ELF-1 (cell line): ENCODE data around the gene TRIM46.
A peak's percentile ranks its signal among the peaks of the same experiment; 100 is the strongest.
"Not testable (repeated sequence)": the region's sequence is repeated elsewhere in the genome, so short reads cannot be mapped to it uniquely, and the experiment has no call there.

Experiments
- DNase-seq: peaks from one replicate; pipeline ENCODE4 v3.0.0-alpha.2; 2016; ENCODE audit warnings: low read depth, low spot score

Gene TRIM46

DNA sequence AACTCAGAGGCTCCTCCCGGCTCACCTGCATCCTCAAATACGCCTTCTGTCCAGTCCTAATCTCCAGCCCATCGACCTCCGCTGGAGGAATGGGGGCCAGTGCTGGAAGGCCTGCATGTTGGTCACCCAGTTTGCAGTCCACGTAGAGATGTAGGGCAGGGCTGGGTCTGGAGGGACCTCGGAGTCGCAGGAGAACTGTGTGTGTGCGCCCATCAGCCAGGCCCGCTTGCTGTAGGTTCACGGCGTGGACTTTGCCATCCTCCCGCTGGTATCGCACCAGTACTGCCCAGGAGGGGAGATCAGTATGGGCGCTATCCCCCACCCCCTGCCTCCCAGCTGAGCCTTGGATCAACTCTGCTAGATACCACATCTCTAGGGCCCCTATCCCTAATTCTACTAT lies 31.4 kb downstream of the TRIM46 start:
- no peak for DNase-seq

DNA sequence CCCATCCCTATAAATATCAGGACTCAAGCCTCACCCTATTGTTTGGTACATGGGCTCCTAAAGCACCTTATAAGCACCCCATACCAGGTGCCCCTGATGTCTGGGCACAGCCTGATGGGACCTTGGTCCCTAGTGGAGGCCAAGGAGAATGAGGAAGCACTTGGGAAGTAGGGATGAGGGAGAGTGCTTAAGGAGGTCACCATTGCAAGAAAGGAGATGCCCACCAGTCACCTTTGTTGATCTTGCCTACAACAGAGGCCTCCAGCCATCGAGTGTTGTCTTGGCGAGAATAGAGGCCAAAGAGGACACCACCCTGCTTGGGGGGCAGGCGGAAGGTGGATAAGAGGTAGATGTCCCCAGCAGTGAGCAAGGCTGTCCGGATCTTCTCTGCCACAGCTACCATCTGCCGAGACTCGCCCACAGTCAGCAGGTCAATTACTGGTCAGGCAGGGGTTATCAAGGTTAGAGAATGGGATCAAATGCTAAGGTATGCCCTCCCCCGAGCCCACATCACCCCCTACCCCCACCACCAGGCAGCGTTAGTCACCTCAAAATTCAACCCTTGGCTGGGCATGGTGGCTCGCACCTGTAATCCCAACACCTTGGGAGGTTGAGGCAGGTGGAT lies 32.4 kb downstream of the TRIM46 start:
- no peak for DNase-seq

DNA sequence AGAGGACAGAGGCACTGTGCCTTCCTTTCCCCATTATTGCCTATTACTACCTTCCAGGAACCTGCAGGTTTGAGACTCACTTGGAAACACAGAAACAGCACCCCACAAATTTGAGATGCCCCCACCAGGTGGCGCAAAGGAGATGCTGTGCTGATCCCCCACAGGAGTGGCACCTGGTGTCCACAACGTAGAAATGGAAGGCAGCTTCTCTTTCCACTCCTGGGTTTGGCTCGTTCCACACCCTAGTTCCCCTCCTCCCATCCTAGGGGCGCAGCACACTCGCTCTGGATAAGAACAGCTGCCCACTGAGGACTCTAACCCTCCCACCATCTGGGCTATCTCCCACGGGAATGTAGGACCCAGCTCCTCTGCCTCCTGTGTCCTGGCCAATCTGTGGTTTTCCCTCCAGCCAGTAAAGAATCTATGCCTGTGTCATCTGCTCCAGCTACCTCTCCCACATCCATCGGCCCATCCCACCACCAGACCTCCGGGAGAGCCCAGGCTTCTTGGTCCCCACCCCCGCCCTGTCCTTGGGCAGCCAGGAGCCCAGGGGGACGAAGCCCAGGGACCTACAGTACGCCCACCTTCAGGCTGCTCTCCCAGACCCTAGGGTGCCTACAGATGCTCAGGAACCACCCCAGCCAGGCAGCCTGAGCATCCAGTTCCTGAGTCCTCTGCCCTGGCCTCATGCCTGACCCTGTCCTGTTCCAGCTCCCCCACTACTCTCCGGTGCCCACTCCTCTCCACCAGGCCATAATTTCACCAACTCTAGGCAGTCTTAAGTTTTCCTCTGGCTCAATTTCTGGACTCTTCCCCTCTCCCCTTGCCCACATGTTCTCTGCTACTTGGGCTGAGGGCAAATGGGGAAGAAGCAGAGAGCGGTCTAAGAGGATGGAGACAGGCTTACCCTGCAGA lies 33.5 kb downstream of the TRIM46 start:
- peak; percentile 92 for DNase-seq

- peak; percentile 73 for DNase-seq
Observed at GRCh38 chr1:155207806-155208540, 34.3 kb downstream of the TRIM46 start, which contains the start of gene THBS3. THBS3 (minus strand) TSS chr1:155207897; CDS start chr1:155207876, 21 bp downstream.

GRCh38 chr1:155208541-155209311 lies 35.1 kb downstream of the TRIM46 start, which contains the start of gene MTX1:
MTX1 (plus strand) TSS chr1:155208695; CDS start chr1:155208805, 110 bp downstream.
- DNase-seq, result peak; percentile 90

DNA sequence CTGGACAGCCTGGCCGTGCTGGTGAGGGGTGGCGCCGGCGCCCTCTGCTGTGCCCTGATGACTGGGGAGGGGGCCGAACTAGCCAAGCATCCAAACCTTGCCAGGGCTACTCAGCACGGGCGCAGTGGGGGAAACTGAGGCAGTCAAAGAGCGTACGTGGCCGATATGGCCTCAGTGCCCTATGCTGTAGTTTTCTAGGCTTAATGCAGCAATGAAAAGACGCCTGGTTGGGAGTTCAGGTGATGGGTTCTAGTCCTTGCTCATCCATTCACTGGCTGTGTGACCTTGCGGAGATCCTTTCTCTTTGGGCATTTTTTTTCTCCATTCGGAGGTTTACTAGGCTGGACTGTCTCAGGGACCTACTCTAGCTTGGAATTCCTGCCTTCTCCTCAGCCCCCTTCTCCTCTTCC lies 35.7 kb downstream of the TRIM46 start:
- DNase-seq, result no peak

GRCh38 chr1:155210314-155211104 lies 36.9 kb downstream of the TRIM46 start:
- no peak for DNase-seq

DNA sequence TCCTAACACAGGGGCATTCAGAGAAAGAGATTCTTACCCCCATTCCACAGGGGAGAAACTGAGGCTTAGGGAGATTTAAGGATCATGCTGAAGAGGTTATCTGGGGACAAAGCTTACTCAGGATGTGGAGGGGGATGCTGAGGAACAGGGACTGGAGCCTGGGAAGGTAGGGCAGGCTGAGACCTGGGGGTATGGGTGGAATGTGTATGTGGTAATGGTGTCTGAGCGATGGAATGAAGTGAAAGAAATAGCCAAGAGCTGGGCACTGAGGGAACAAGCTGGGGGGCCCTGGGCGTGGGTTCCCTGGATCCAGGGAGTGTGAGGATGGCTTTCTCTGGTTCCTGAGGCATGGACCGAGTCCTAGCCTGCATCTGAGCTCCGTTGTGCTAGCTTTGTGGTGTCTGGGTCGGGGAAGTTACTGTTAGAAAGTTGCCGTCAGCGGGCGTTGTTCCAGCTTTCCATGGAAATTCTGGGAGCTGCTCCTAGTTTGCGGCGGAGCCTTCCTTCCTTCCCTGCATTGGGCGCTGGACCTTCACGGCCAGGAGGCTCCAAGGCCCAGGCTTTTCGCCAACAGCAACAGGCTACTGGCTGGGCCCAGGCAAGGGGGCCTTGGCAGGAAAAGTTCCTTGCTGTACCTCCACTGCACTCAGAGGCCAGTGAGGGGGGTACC lies 37.9 kb downstream of the TRIM46 start:
- DNase-seq, result not testable (repeated sequence)

- DNase-seq, result not testable (repeated sequence)
Observed at GRCh38 chr1:155212051-155212440, 38.4 kb downstream of the TRIM46 start.

DNA sequence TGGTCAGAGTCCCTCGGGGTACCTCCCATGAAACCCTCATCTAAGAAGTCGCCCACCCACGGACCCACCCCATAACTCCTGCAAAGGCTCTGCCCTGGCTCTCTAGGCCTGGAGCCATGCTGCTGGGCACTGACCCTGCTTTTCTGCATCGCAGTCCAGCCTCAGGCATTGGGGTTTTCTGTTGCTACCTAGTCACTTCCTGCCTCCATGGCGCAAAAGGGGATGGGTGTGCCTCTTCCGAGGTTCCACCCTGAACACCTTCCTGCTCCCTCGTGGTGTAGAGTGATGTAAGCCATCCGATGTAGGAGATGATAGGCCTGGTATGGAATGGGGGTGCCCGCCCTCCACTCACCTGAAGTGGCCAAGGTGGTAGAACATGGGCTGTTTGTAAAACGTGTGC lies 41.1 kb downstream of the TRIM46 start:
- not testable (repeated sequence) for DNase-seq

GRCh38 chr1:155218854-155219591 lies 45.4 kb downstream of the TRIM46 start:
- DNase-seq, result peak; percentile 46

- no peak for DNase-seq
Observed at GRCh38 chr1:155219592-155220031, 46.0 kb downstream of the TRIM46 start.

- DNase-seq, result not testable (repeated sequence)
Observed at GRCh38 chr1:155220211-155220965, 46.7 kb downstream of the TRIM46 start.

DNA sequence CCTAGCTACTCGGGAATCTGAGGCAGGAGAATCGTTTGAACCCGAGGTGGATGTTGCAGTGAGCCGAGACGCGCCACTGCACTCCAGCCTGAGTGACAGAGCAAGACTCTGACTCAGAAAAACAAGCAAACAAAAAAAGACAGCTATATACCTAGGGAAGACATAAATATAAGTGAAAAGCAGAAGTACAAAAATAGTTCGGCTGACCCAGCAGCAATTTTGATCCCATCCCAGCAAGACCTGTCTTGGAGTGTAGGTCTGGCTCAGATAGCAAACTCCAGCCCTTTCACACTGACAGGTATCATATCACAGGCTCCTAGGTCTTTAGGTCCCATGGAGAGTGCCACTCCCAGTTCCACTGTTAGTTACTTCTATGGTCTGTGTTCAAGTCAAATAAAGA lies 49.4 kb downstream of the TRIM46 start:
- no peak for DNase-seq

- not testable (repeated sequence) for DNase-seq
Observed at GRCh38 chr1:155225404-155225759, 51.7 kb downstream of the TRIM46 start.

GRCh38 chr1:155226188-155226909 lies 52.7 kb downstream of the TRIM46 start:
- peak; percentile 91 for DNase-seq

- DNase-seq, result no peak
Observed at GRCh38 chr1:155226910-155227260, 53.2 kb downstream of the TRIM46 start.
